ENCODE data around the gene KLHL18. TPM values are rescaled to one million over a fixed set of nuclear protein-coding genes. Genes with fewer than 3 reads are reported as not detected.
"Not testable (repeated sequence)": the region's sequence is repeated elsewhere in the genome, so short reads cannot be mapped to it uniquely, and the experiment has no call there.

Gene KLHL18
- total RNA-seq, 5 donors from 2014 or later (not counting 1 experiment from before 2014, with no cell fraction given), result 20.2 to 41.3 (median 25.7) TPM

GRCh38 chr3:47247131-47248064 lies 35.3 kb upstream of the KLHL18 start:
- Mint-ChIP-seq H3K27ac (no peak overlapping the region), H3K4me3 (no peak overlapping the region), H3K27me3 (peaks cover 0 to 1% of the 10 kb centered on the region in 2 donors), H3K4me1 (no peaks in the 10 kb centered on the region), H3K9me3 (no peaks in the 10 kb centered on the region), H3K36me3 (no peaks in the 10 kb centered on the region)
- Histone ChIP-seq H3K9me3 (no peaks in the 10 kb centered on the region), H3K4me3 (ENCODE audit: control insufficient read depth in 1 of 2, extremely low read depth in 1 of 2, low read length in 1 of 2) (no peak overlapping the region), H3K4me1 (ENCODE audit: control insufficient read depth in 1 of 2, extremely low read depth in 1 of 2, insufficient read depth in 2 of 2, low read length in 2 of 2) (no peaks in the 10 kb centered on the region), H3K27ac (ENCODE audit: low read length) (no peak overlapping the region), H3K27me3 (replicated peaks in 1 of 2; ENCODE audit: control insufficient read depth in 2 of 2, extremely low read depth in 1 of 2, insufficient read depth in 2 of 2, low read length in 1 of 2) (peaks cover 0 to 2% of the 10 kb centered on the region in 2 experiments), H3K36me3 (ENCODE audit: control insufficient read depth in 2 of 2, extremely low read depth in 1 of 2, insufficient read depth in 1 of 2, low read length in 1 of 2) (no peaks in the 10 kb centered on the region)
- CTCF ChIA-PET, result no interaction called here
- 95% methylated on average over 10 of the region's 14 CpGs for WGBS (ENCODE audit: insufficient coverage)
- POLR2A ChIA-PET, result no interaction called here
- no peak for DNase-seq
- ATAC-seq (replicated peaks in 1 of 4), result no peak

GRCh38 chr3:47250309-47251060 lies 32.3 kb upstream of the KLHL18 start:
- Histone ChIP-seq H3K9me3 (no peaks in the 10 kb centered on the region), H3K27me3 (replicated peaks in 1 of 2; ENCODE audit: control insufficient read depth in 2 of 2, extremely low read depth in 1 of 2, insufficient read depth in 2 of 2, low read length in 1 of 2) (peaks cover 0 to 2% of the 10 kb centered on the region in 2 experiments), H3K36me3 (ENCODE audit: control insufficient read depth in 2 of 2, extremely low read depth in 1 of 2, insufficient read depth in 1 of 2, low read length in 1 of 2) (no peaks in the 10 kb centered on the region), H3K27ac (ENCODE audit: low read length) (no peak overlapping the region), H3K4me3 (ENCODE audit: control insufficient read depth in 1 of 2, extremely low read depth in 1 of 2, low read length in 1 of 2) (no peak overlapping the region), H3K4me1 (ENCODE audit: control insufficient read depth in 1 of 2, extremely low read depth in 1 of 2, insufficient read depth in 2 of 2, low read length in 2 of 2) (no peaks in the 10 kb centered on the region)
- POLR2A ChIA-PET, result no interaction called here
- Mint-ChIP-seq H3K36me3 (no peaks in the 10 kb centered on the region), H3K27me3 (peaks cover 0 to 1% of the 10 kb centered on the region in 2 donors), H3K4me1 (no peaks in the 10 kb centered on the region), H3K27ac (no peak overlapping the region), H3K4me3 (no peak overlapping the region), H3K9me3 (no peaks in the 10 kb centered on the region)
- 76% methylated on average over 4 of the region's 7 CpGs for WGBS (ENCODE audit: insufficient coverage)
- CTCF ChIA-PET, result no interaction called here
- DNase-seq, result no peak
- no peak for ATAC-seq (replicated peaks in 1 of 4)

- H3K27ac Mint-ChIP-seq; H3K9me3 ChIP-seq; H3K27me3 Mint-ChIP-seq; H3K36me3 ChIP-seq (ENCODE audit: control insufficient read depth in 2 of 2, extremely low read depth in 1 of 2, insufficient read depth in 1 of 2, low read length in 1 of 2); CTCF ChIA-PET; H3K27me3 ChIP-seq (replicated peaks in 1 of 2; ENCODE audit: control insufficient read depth in 2 of 2, extremely low read depth in 1 of 2, insufficient read depth in 2 of 2, low read length in 1 of 2); H3K4me1 ChIP-seq (ENCODE audit: control insufficient read depth in 1 of 2, extremely low read depth in 1 of 2, insufficient read depth in 2 of 2, low read length in 2 of 2); ATAC-seq (replicated peaks in 1 of 4); H3K4me3 Mint-ChIP-seq; H3K4me3 ChIP-seq (ENCODE audit: control insufficient read depth in 1 of 2, extremely low read depth in 1 of 2, low read length in 1 of 2); DNase-seq; H3K27ac ChIP-seq (ENCODE audit: low read length); H3K4me1 Mint-ChIP-seq; H3K9me3 Mint-ChIP-seq; H3K36me3 Mint-ChIP-seq; POLR2A ChIA-PET: not testable (repeated sequence)
- 80% methylated on average over 1 of the region's 3 CpGs for WGBS (ENCODE audit: insufficient coverage)
Observed at GRCh38 chr3:47251085-47251484, 31.7 kb upstream of the KLHL18 start.

GRCh38 chr3:47251689-47252088 lies 31.1 kb upstream of the KLHL18 start:
- ATAC-seq (replicated peaks in 1 of 4), result no peak
- Mint-ChIP-seq H3K36me3 (no peaks in the 10 kb centered on the region), H3K4me3 (no peak overlapping the region), H3K27ac (no peak overlapping the region), H3K27me3 (peaks cover 0 to 1% of the 10 kb centered on the region in 2 donors), H3K4me1 (no peaks in the 10 kb centered on the region), H3K9me3 (no peaks in the 10 kb centered on the region)
- Histone ChIP-seq H3K9me3 (no peaks in the 10 kb centered on the region), H3K27ac (ENCODE audit: low read length) (no peak overlapping the region), H3K36me3 (ENCODE audit: control insufficient read depth in 2 of 2, extremely low read depth in 1 of 2, insufficient read depth in 1 of 2, low read length in 1 of 2) (no peaks in the 10 kb centered on the region), H3K4me1 (ENCODE audit: control insufficient read depth in 1 of 2, extremely low read depth in 1 of 2, insufficient read depth in 2 of 2, low read length in 2 of 2) (no peaks in the 10 kb centered on the region), H3K4me3 (ENCODE audit: control insufficient read depth in 1 of 2, extremely low read depth in 1 of 2, low read length in 1 of 2) (no peak overlapping the region), H3K27me3 (replicated peaks in 1 of 2; ENCODE audit: control insufficient read depth in 2 of 2, extremely low read depth in 1 of 2, insufficient read depth in 2 of 2, low read length in 1 of 2) (peaks cover 0 to 2% of the 10 kb centered on the region in 2 experiments)
- CTCF ChIA-PET, result no interaction called here
- DNase-seq, result no peak
- POLR2A ChIA-PET, result no interaction called here
- WGBS (ENCODE audit: insufficient coverage), result no CpG with 5 or more reads among the region's 5 CpGs

- H3K36me3 ChIP-seq (ENCODE audit: control insufficient read depth in 2 of 2, extremely low read depth in 1 of 2, insufficient read depth in 1 of 2, low read length in 1 of 2); H3K9me3 ChIP-seq; ATAC-seq (replicated peaks in 1 of 4); H3K9me3 Mint-ChIP-seq; H3K4me1 ChIP-seq (ENCODE audit: control insufficient read depth in 1 of 2, extremely low read depth in 1 of 2, insufficient read depth in 2 of 2, low read length in 2 of 2); H3K27ac ChIP-seq (ENCODE audit: low read length); POLR2A ChIA-PET; H3K27ac Mint-ChIP-seq; H3K36me3 Mint-ChIP-seq; H3K27me3 ChIP-seq (replicated peaks in 1 of 2; ENCODE audit: control insufficient read depth in 2 of 2, extremely low read depth in 1 of 2, insufficient read depth in 2 of 2, low read length in 1 of 2); H3K4me1 Mint-ChIP-seq; H3K4me3 Mint-ChIP-seq; DNase-seq; H3K27me3 Mint-ChIP-seq; CTCF ChIA-PET; H3K4me3 ChIP-seq (ENCODE audit: control insufficient read depth in 1 of 2, extremely low read depth in 1 of 2, low read length in 1 of 2): not testable (repeated sequence)
- 93% methylated on average over 13 of the region's 25 CpGs for WGBS (ENCODE audit: insufficient coverage)
Observed at GRCh38 chr3:47256331-47256730, 26.4 kb upstream of the KLHL18 start.

- Mint-ChIP-seq H3K27ac (no peak overlapping the region), H3K4me1 (no peaks in the 10 kb centered on the region), H3K36me3 (no peaks in the 10 kb centered on the region), H3K4me3 (no peak overlapping the region), H3K27me3 (no peaks in the 10 kb centered on the region), H3K9me3 (no peaks in the 10 kb centered on the region)
- H3K27ac ChIP-seq (ENCODE audit: low read length), result no peak overlapping the region
- no peak for DNase-seq
- CTCF ChIA-PET, result no interaction called here
- no peaks in the 10 kb centered on the region for H3K27me3 ChIP-seq (replicated peaks in 1 of 2; ENCODE audit: control insufficient read depth in 2 of 2, extremely low read depth in 1 of 2, insufficient read depth in 2 of 2, low read length in 1 of 2)
- no peaks in the 10 kb centered on the region for H3K4me1 ChIP-seq (ENCODE audit: control insufficient read depth in 1 of 2, extremely low read depth in 1 of 2, insufficient read depth in 2 of 2, low read length in 2 of 2)
- POLR2A ChIA-PET, result no interaction called here
- H3K9me3 ChIP-seq, result no peaks in the 10 kb centered on the region
- no peak overlapping the region for H3K4me3 ChIP-seq (ENCODE audit: control insufficient read depth in 1 of 2, extremely low read depth in 1 of 2, low read length in 1 of 2)
- ATAC-seq (replicated peaks in 1 of 4), result no peak
- 96% methylated on average over 2 of the region's 3 CpGs for WGBS (ENCODE audit: insufficient coverage)
- H3K36me3 ChIP-seq (ENCODE audit: control insufficient read depth in 2 of 2, extremely low read depth in 1 of 2, insufficient read depth in 1 of 2, low read length in 1 of 2), result no peaks in the 10 kb centered on the region
Observed at GRCh38 chr3:47259114-47259513, 23.6 kb upstream of the KLHL18 start.
